Mammary epithelial cell (primary cell): ENCODE measurements around the gene CPPED1.

Source experiments
- CTCF ChIP-seq, 2 donors: IDR thresholded peaks in 1 of 2; conservative IDR thresholded peaks in 1 of 2; 2 replicates each; pipeline ENCODE4 v1.5.1; 2011 to 2012; ENCODE audit warnings: inconsistent platforms in 2 of 2, low read length in 2 of 2, mild to moderate bottlenecking in 2 of 2, control low read depth in 1 of 2, low read depth in 1 of 2; ENCODE audit not compliant: insufficient read depth in 1 of 2; ENCODE audit errors: extremely low read depth in 1 of 2
- EZH2 ChIP-seq: IDR thresholded peaks from 2 replicates; pipeline ENCODE4 v1.6.1; 2012; ENCODE audit warnings: low read length, inconsistent platforms, borderline replicate concordance

- TF ChIP-seq CTCF (conservative IDR thresholded peaks at IDR 0.05 in 1 of 2, IDR thresholded peaks at IDR 0.05 in 1 of 2; ENCODE audit: extremely low read depth in 1 of 2, insufficient read depth in 1 of 2, low read depth in 1 of 2, low read length in 2 of 2) = no peak
- no peak for TF ChIP-seq EZH2
Measured at GRCh38 chr16:12800817-12801216, 2.9 kb downstream of the CPPED1 start.
